AG10803 (cell line): Measurements from ENCODE around the gene FXYD5.

Source experiments
- DNase-seq: peaks from one replicate; pipeline ENCODE4 v3.0.0; 2010; ENCODE audit warnings: low read depth
- H3K4me3 ChIP-seq: 2 replicates; pipeline ENCODE4 v1.5.1; 2011; ENCODE audit warnings: mild to moderate bottlenecking, low read length, control low read depth
- CTCF ChIP-seq: conservative IDR thresholded peaks from 2 replicates; pipeline ENCODE4 v1.5.1; 2011; ENCODE audit warnings: mild to moderate bottlenecking, low read length, control low read depth, inconsistent platforms

Gene FXYD5

DNA sequence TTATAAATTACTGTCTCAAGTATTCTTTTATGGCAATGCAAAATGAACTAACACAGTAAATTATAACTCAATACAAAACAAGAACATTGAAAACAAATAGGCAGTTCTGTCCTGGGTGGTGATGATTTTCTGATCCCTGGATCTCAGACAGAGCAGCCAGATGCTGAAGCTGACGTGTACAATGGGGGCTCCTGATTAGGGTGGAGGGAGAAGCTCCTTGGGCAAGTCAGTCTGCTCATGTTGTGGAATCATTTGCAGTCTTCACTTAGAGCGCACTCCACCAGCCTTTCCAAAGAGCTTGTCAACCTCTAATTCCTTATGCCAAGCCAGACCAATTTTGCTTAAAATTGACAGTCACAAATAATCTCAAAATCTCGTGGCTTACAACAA lies 21.6 kb downstream of the FXYD5 start:
- no peak for DNase-seq
- H3K4me3 ChIP-seq, result no peak overlapping the region
- TF ChIP-seq CTCF, result no peak

GRCh38 chr19:35177377-35178274 lies 23.1 kb downstream of the FXYD5 start:
- DNase-seq, result no peak
- H3K4me3 ChIP-seq, result no peak overlapping the region
- no peak for TF ChIP-seq CTCF

DNA sequence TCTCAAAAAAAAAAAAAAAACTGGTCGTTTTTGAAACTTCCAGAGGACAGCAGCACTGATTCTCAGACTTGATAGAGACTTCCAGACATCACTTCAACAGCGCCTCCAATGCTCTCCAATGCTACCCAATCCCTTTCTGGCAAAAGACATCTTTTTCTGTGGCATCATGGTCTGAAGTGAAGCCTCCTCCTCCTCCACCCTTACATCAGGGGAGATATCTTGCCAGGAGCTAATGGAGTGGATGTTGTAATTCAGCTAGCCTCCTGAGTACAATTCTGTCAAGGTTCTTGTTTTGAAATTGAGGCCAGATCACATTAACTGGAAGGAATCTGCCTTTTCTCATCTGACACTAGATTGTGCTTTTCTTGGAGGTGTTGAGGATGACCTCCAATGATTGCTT lies 24.2 kb downstream of the FXYD5 start:
- H3K4me3 ChIP-seq, result no peak overlapping the region
- peak; percentile 69 for DNase-seq

GRCh38 chr19:35179830-35180229 lies 25.3 kb downstream of the FXYD5 start:
- TF ChIP-seq CTCF, result no peak
- H3K4me3 ChIP-seq, result no peak overlapping the region
- DNase-seq, result no peak

More for the DNA sequence above, 24.2 kb downstream of the FXYD5 start:
- no peak for TF ChIP-seq CTCF

DNA sequence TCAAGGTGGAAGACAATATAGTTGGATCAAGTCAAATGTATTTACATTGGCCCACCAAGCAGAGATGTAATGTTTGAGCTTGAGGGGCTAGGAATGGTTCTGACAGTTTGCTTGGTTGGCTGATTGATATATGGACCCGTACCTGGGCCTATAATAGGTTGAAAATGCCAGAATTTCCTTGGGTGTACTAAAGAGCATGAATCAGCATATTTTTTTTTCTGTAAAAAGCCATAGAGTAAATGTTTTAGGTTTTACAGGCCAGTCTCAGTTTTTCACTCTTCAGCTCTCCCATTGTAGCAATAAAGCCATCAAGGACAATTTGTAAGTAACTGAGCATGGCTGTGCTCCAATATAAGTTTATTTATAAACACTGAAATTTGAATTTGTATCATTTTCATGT lies 26.9 kb downstream of the FXYD5 start:
- DNase-seq, result no peak
- no peak overlapping the region for H3K4me3 ChIP-seq
- no peak for TF ChIP-seq CTCF

DNA sequence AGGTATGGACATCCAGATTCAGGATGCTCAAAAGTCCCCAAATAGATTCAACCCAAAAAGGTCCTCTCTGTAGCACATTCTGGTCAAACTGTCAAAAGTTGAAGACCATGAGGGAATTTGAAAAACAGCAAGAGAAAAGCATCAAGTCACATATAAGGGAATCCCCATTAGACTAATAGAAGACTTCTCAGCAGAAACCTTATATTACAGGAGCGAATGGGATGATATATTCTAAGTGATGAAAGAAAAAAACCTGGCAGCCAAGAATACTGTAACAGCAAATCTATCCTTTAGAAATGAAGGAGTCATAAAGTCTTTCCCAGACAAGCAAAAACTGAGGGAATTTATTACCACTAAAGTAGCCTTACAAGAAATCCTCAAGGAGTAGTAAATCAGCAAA lies 29.7 kb downstream of the FXYD5 start:
- H3K4me3 ChIP-seq, result no peak overlapping the region
- no peak for DNase-seq
- TF ChIP-seq CTCF, result no peak

GRCh38 chr19:35184884-35185283 lies 30.3 kb downstream of the FXYD5 start:
- no peak overlapping the region for H3K4me3 ChIP-seq
- no peak for DNase-seq
- TF ChIP-seq CTCF, result no peak
